ENCODE results near the gene TRIM74. TPM values are rescaled to one million over a fixed set of nuclear protein-coding genes. Genes with fewer than 3 reads are reported as not detected.
"Not testable (repeated sequence)": the region's sequence is repeated elsewhere in the genome, so short reads cannot be mapped to it uniquely, and the experiment has no call there.

The TRIM74 gene
- 0.21 and 0.26 TPM in 2 replicates for polyA plus RNA-seq (2012; rRNA removed)
- polyA plus RNA-seq (2012; cell fraction: cytosol; rRNA removed): 0.03 and 0.08 TPM in 2 replicates
- 4.2 and 6.3 TPM in 2 replicates for polyA plus RNA-seq (2012; cell fraction: nucleus; rRNA removed)

GRCh38 chr7:72968980-72969516 is at the start of gene TRIM74:
TSS of gene TRIM74 (minus strand) at chr7:72969466. CDS start at chr7:72966157, 3,309 bp downstream.
- H3K27ac ChIP-seq (ENCODE audit: low read depth in 2 of 2, low read length in 1 of 2); H4K20me1 ChIP-seq (ENCODE audit: insufficient read depth); H3K27me3 ChIP-seq (ENCODE audit: insufficient read depth); DNase-seq; H3K79me2 ChIP-seq (ENCODE audit: insufficient read depth); H3K4me3 ChIP-seq (ENCODE audit: low read depth in 2 of 2, low read length in 1 of 2); H3K36me3 ChIP-seq (replicated peaks in 1 of 2; ENCODE audit: control insufficient read depth in 1 of 2, insufficient read depth in 2 of 2, low read length in 1 of 2); H3K9ac ChIP-seq; H3K9me3 ChIP-seq; POLR2A ChIA-PET; H3K4me1 ChIP-seq (ENCODE audit: control insufficient read depth in 1 of 2, insufficient read depth in 2 of 2, low read depth in 1 of 2, low read length in 1 of 2); H3K9me2 ChIP-seq; H3F3A ChIP-seq (replicated peaks; ENCODE audit: insufficient read depth); CTCF ChIA-PET; H3K4me2 ChIP-seq; H2AFZ ChIP-seq (ENCODE audit: low read depth): not testable (repeated sequence)
- WGBS (ENCODE audit: low lambda C conversion rate): 92% methylated on average over 13 of the region's 36 CpGs

GRCh38 chr7:73006491-73006890 is 37.2 kb upstream of the TRIM74 start:
- Histone ChIP-seq H3K79me2 (ENCODE audit: insufficient read depth) (peaks cover 14% of the 10 kb centered on the region), H3K4me2 (peak overlapping the region; percentile 79), H3K4me3 (ENCODE audit: low read depth in 2 of 2, low read length in 1 of 2) (peak overlapping the region; percentile 46 to 63), H3K27ac (ENCODE audit: low read depth in 2 of 2, low read length in 1 of 2) (peak overlapping the region in 1 of 2 experiments; percentile 32; a peak in 2 of 4 replicates), H3K9ac (peak overlapping the region; percentile 70; the same call in 1 of the 2 replicates)
- H3K36me3 ChIP-seq (replicated peaks in 1 of 2; ENCODE audit: control insufficient read depth in 1 of 2, insufficient read depth in 2 of 2, low read length in 1 of 2); CTCF ChIA-PET; H4K20me1 ChIP-seq (ENCODE audit: insufficient read depth); DNase-seq; H3F3A ChIP-seq (replicated peaks; ENCODE audit: insufficient read depth); H3K9me3 ChIP-seq; H3K9me2 ChIP-seq; H3K4me1 ChIP-seq (ENCODE audit: control insufficient read depth in 1 of 2, insufficient read depth in 2 of 2, low read depth in 1 of 2, low read length in 1 of 2); H3K27me3 ChIP-seq (ENCODE audit: insufficient read depth); POLR2A ChIA-PET; H2AFZ ChIP-seq (ENCODE audit: low read depth): not testable (repeated sequence)
- WGBS (ENCODE audit: low lambda C conversion rate): 12% methylated on average over 10 of the region's 10 CpGs

GRCh38 chr7:73005693-73006447 is 36.6 kb upstream of the TRIM74 start:
- WGBS (ENCODE audit: low lambda C conversion rate): under 1% methylated on average over 45 of the region's 66 CpGs
- H3F3A ChIP-seq (replicated peaks; ENCODE audit: insufficient read depth); H3K4me1 ChIP-seq (ENCODE audit: control insufficient read depth in 1 of 2, insufficient read depth in 2 of 2, low read depth in 1 of 2, low read length in 1 of 2); H3K9me3 ChIP-seq; DNase-seq; H3K36me3 ChIP-seq (replicated peaks in 1 of 2; ENCODE audit: control insufficient read depth in 1 of 2, insufficient read depth in 2 of 2, low read length in 1 of 2); H4K20me1 ChIP-seq (ENCODE audit: insufficient read depth); POLR2A ChIA-PET; H3K27me3 ChIP-seq (ENCODE audit: insufficient read depth); H3K9me2 ChIP-seq; CTCF ChIA-PET; H2AFZ ChIP-seq (ENCODE audit: low read depth): not testable (repeated sequence)
- peak overlapping the region; percentile 59 to 74 for H3K4me3 ChIP-seq (ENCODE audit: low read depth in 2 of 2, low read length in 1 of 2)
- peak overlapping the region; percentile 82; the same call in 1 of the 2 replicates for H3K9ac ChIP-seq
- peaks cover 14% of the 10 kb centered on the region for H3K79me2 ChIP-seq (ENCODE audit: insufficient read depth)
- peak overlapping the region; percentile 57; the same call in 1 of the 2 replicates for H3K4me2 ChIP-seq
- peak overlapping the region; percentile 82 to 86 for H3K27ac ChIP-seq (ENCODE audit: low read depth in 2 of 2, low read length in 1 of 2)
- TF ChIP-seq CHD2 (IDR thresholded peaks at IDR 0.05; ENCODE audit: low read length, partially characterized antibody) (peak; percentile 45), RFX5 (IDR thresholded peaks at IDR 0.05; ENCODE audit: low read length) (0 out of 2 replicates have a peak, but pooled peaks have one; percentile 17), PBX3 (IDR thresholded peaks at IDR 0.05) (peak; percentile 8; the same call in 1 of the 2 replicates), REST (IDR thresholded peaks at IDR 0.05; ENCODE audit: low read depth, low read length) (0 out of 2 replicates have a peak, but pooled peaks have one; percentile 9), GABPA (IDR thresholded peaks at IDR 0.05; ENCODE audit: low read depth) (peak; percentile 49), TAF1 (IDR thresholded peaks at IDR 0.05; ENCODE audit: borderline replicate concordance, low read depth, low read length) (peak; percentile 64; the same call in 1 of the 2 replicates), POLR2AphosphoS5 (IDR thresholded peaks at IDR 0.05; ENCODE audit: low read depth, low read length) (peak; percentile 91)
